Measurements from ENCODE around the gene DLX4.

DNA sequence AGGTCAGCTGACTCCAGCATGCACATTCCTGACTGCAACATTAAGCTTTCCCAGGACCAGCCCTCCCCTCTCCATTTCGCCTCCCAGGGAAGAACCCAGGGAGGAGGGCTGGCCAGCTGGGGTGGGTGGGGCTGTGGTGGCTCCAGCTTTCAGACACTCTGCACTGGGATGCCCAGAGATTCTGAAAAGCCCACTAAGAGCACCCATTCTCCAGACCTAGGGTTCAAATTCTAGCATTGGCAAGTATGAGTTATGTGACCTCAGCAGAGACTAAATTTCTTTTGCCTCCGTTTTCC, 18.2 kb downstream of the DLX4 start:
- TF ChIP-seq, protein P1, sequence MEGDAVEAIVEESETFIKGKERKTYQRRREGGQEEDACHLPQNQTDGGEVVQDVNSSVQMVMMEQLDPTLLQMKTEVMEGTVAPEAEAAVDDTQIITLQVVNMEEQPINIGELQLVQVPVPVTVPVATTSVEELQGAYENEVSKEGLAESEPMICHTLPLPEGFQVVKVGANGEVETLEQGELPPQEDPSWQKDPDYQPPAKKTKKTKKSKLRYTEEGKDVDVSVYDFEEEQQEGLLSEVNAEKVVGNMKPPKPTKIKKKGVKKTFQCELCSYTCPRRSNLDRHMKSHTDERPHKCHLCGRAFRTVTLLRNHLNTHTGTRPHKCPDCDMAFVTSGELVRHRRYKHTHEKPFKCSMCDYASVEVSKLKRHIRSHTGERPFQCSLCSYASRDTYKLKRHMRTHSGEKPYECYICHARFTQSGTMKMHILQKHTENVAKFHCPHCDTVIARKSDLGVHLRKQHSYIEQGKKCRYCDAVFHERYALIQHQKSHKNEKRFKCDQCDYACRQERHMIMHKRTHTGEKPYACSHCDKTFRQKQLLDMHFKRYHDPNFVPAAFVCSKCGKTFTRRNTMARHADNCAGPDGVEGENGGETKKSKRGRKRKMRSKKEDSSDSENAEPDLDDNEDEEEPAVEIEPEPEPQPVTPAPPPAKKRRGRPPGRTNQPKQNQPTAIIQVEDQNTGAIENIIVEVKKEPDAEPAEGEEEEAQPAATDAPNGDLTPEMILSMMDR (IDR thresholded peaks at IDR 0.05): no peak
- no peak for TF ChIP-seq POLR2A (IDR thresholded peaks at IDR 0.05)

Measured in esophagus squamous epithelium (tissue), 4 donors.